T-helper 1 cell treated with Interleukin-12 subunit alpha and Interleukin-12 subunit beta and Interleukin-4 antibody, amounts not matched to agents 30 ng/mL and 1 ng/mL, for 36 hours (primary cell): ENCODE measurements around the gene LCE2B. TPM values are rescaled to one million over a fixed set of nuclear protein-coding genes. Genes with fewer than 3 reads are reported as not detected.
"Not testable (repeated sequence)": the region's sequence is repeated elsewhere in the genome, so short reads cannot be mapped to it uniquely, and the experiment has no call there.

Source experiments
- intact Hi-C: fragments of 100-400 bp; cut with micrococcal nuclease; formaldehyde crosslinking; loops from one replicate; pipeline ENCODE4 v1.15.1; 2024
- total RNA-seq: library from RNA; stranded (reverse); gene quantifications from 2 replicates; pipeline ENCODE4 v1.2.3, GENCODE V29; 2022

Gene LCE2B, protein sequence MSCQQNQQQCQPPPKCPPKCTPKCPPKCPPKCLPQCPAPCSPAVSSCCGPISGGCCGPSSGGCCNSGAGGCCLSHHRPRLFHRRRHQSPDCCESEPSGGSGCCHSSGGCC
- not detected in 2 replicates for total RNA-seq

GRCh38 chr1:152685823-152686222, at the start of gene LCE2B:
LCE2B (plus strand) TSS chr1:152686123; CDS start chr1:152686844, 721 bp downstream.
- intact Hi-C loops: not testable (repeated sequence)

- intact Hi-C loops: no loop called here
Observed at GRCh38 chr1:152640351-152640750, 45.6 kb upstream of the LCE2B start.

DNA sequence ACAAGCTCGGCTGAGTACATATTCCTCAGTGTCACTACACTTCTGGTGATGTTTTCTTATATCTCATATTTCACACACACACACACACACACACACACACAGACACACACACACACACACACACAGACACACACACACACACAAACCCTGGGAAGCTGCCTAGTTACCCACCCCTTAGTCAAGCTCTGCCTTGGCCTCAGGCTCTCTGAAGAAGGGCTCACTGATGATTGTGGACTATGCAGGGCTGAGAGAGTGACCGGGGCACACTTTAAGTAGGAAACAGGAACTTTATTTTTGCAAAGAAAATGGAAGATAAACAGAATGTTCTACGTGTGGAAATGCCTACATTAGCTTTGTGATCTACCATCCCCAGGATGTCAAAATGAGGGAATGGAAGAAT, 42.0 kb upstream of the LCE2B start:
- intact Hi-C loops: no loop called here

GRCh38 chr1:152645146-152645545, 40.8 kb upstream of the LCE2B start:
- intact Hi-C loops: no loop called here

DNA sequence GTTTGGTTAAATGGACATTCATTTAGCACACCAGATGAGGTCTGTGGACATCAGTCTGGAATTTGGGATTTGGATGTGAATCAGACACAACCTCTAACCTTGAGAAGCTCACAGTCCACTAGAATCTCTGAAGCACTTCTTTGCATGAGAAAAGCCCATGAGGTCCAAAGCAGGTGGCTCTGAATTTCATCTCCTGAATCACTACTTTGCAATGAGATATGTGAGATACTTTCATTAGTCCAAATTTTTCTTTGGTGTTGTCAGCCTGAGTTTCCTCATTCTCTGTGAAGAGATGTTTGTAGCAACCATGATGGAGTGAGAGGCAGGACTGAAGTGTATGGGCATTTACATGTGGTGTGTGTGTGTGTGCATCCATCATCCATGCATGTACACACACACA, 39.3 kb upstream of the LCE2B start:
- intact Hi-C loops: no loop called here

DNA sequence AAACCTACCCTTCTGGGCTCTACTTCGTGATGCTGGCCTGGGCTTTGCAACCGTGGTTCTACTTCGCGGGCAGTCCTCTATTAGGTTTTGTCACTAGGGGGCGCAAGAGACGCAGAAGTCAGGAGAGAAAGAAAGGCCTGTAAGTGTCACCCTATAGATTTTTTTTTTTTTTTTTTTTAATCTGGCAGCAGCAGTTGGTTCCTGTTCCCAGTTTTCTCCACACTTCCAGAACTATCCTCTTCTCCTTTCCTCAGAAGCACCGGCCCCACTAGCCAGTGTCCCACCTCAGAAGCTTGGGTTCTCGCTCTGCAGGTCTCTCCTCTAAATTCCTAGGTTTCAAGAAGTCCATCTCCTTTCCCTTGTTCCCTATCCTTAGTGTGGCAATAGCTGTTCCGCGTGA, 31.8 kb upstream of the LCE2B start:
- intact Hi-C loops: loop anchor here (1.0 kb wide), 2 partner anchors 272 to 569 kb away; no protein-coding TSS in a partner anchor

GRCh38 chr1:152656459-152656858, 29.5 kb upstream of the LCE2B start:
- intact Hi-C loops: no loop called here

- intact Hi-C loops: no loop called here
Observed at GRCh38 chr1:152657677-152658076, 28.2 kb upstream of the LCE2B start.

GRCh38 chr1:152658649-152659048, 27.3 kb upstream of the LCE2B start:
- intact Hi-C loops: no loop called here

GRCh38 chr1:152663098-152663497, 22.8 kb upstream of the LCE2B start, which contains the start of gene LCE2D:
LCE2D (plus strand) TSS chr1:152663380; CDS start chr1:152664106, 726 bp downstream.
- intact Hi-C loops: no loop called here

- intact Hi-C loops: not testable (repeated sequence)
Observed at GRCh38 chr1:152666171-152666570, 19.8 kb upstream of the LCE2B start.

- intact Hi-C loops: no loop called here
Observed at GRCh38 chr1:152667648-152668047, 18.3 kb upstream of the LCE2B start.

- intact Hi-C loops: no loop called here
Observed at GRCh38 chr1:152673016-152673415, 12.9 kb upstream of the LCE2B start.

- intact Hi-C loops: not testable (repeated sequence)
Observed at GRCh38 chr1:152674983-152675382, 10.9 kb upstream of the LCE2B start, which contains the start of gene LCE2C. LCE2C (plus strand) TSS chr1:152675279; CDS start chr1:152676016, 737 bp downstream.

DNA sequence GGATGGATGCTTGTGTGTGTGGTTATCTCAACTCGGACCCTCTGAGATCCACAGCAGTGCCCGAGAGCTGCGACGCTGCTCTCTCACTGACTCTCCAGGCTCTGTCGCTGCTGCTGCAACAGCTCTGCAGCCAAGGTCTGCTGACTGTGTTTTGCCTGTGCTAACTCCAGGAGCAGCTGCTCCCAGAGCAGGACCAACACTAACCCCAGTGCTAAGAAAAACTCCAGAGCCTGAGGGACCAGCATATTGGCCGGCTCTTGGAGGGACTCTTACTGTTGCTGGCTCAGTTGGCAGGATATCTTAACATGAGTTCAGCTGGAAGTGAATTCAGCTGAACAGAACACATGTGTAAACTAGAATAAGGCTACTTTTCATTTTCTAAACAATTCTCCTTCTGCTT, 6.5 kb upstream of the LCE2B start:
- intact Hi-C loops: no loop called here

- intact Hi-C loops: no loop called here
Observed at GRCh38 chr1:152681616-152682015, 4.3 kb upstream of the LCE2B start.

- intact Hi-C loops: no loop called here
Observed at GRCh38 chr1:152683846-152684245, 2.1 kb upstream of the LCE2B start.

- intact Hi-C loops: no loop called here
Observed at GRCh38 chr1:152697701-152698600, 12.0 kb downstream of the LCE2B start, which contains the start of gene LCE2A. LCE2A (plus strand) TSS chr1:152698345; CDS start chr1:152698902, 557 bp downstream.

GRCh38 chr1:152699746-152700145, 13.8 kb downstream of the LCE2B start:
- intact Hi-C loops: no loop called here

DNA sequence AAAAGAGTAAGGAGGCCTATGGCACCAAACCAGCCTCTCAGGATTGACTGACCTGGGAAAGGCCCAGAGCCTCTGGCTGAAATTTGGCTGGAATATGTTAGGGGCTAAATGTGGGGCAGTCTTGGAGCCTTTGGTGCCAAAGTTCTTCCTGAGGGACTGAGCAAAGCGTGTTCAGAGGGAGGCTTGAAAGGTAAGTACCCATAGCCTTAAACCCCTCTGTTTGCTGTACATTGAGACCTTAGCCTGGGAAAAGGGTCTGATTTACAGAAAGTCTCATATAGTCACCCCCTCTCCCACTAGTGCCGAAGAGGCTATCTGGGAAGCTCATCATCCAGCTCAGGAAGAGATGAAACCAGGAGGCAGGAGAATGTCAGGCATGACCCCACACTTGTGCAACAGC, 21.9 kb downstream of the LCE2B start, which contains the start of gene LCE4A:
Gene LCE4A (plus strand): TSS at position 301 of the 400 bp plus-strand sequence. CDS start 916 bp downstream, outside the sequence.
- intact Hi-C loops: no loop called here

GRCh38 chr1:152718238-152718637, 32.3 kb downstream of the LCE2B start:
- intact Hi-C loops: no loop called here

GRCh38 chr1:152725261-152725660, 39.3 kb downstream of the LCE2B start:
- intact Hi-C loops: no loop called here
